SW 1271 (cell line): ENCODE measurements around the gene NUP107.

Experiments used
- DNase-seq, 2 experiments: peaks; one replicate each; lab custom pipeline; 2025; lab: John Stamatoyannopoulos, UW

NUP107 gene

GRCh38 chr12:68773582-68773981 lies 86.8 kb downstream of the NUP107 start:
- no peak for DNase-seq

- no peak for DNase-seq
Measured at GRCh38 chr12:68775121-68775630, 88.4 kb downstream of the NUP107 start.

- no peak for DNase-seq
Measured at GRCh38 chr12:68776976-68777610, 90.3 kb downstream of the NUP107 start.

- no peak for DNase-seq
Measured at GRCh38 chr12:68779280-68779679, 92.5 kb downstream of the NUP107 start.

GRCh38 chr12:68780731-68781130 lies 94.0 kb downstream of the NUP107 start:
- DNase-seq, result no peak

- DNase-seq, result no peak
Measured at GRCh38 chr12:68781728-68782127, 95.0 kb downstream of the NUP107 start.

GRCh38 chr12:68784015-68784414 lies 97.2 kb downstream of the NUP107 start:
- DNase-seq, result no peak

- no peak for DNase-seq
Measured at GRCh38 chr12:68785358-68785757, 98.6 kb downstream of the NUP107 start.

- DNase-seq, result no peak
Measured at GRCh38 chr12:68785823-68786222, 99.0 kb downstream of the NUP107 start.

- DNase-seq, result no peak
Measured at GRCh38 chr12:68786929-68787328, 100.2 kb downstream of the NUP107 start.

GRCh38 chr12:68788554-68789143 lies 101.9 kb downstream of the NUP107 start:
- DNase-seq, result no peak

GRCh38 chr12:68789144-68789878 lies 102.5 kb downstream of the NUP107 start:
- no peak for DNase-seq

GRCh38 chr12:68790081-68790951 lies 103.5 kb downstream of the NUP107 start:
- no peak for DNase-seq

GRCh38 chr12:68790952-68791234 lies 104.1 kb downstream of the NUP107 start:
- DNase-seq, result no peak

GRCh38 chr12:68791897-68792481 lies 105.2 kb downstream of the NUP107 start:
- no peak for DNase-seq

GRCh38 chr12:68792952-68793351 lies 106.2 kb downstream of the NUP107 start:
- DNase-seq, result peak in 1 of 2 experiments; percentile 59

GRCh38 chr12:68793436-68793835 lies 106.7 kb downstream of the NUP107 start:
- no peak for DNase-seq

- no peak for DNase-seq
Measured at GRCh38 chr12:68793975-68794652, 107.3 kb downstream of the NUP107 start.

GRCh38 chr12:68794653-68795251 lies 108.0 kb downstream of the NUP107 start:
- no peak for DNase-seq
